ENCODE measurements around the gene FOXL1.

FOXL1 gene

DNA sequence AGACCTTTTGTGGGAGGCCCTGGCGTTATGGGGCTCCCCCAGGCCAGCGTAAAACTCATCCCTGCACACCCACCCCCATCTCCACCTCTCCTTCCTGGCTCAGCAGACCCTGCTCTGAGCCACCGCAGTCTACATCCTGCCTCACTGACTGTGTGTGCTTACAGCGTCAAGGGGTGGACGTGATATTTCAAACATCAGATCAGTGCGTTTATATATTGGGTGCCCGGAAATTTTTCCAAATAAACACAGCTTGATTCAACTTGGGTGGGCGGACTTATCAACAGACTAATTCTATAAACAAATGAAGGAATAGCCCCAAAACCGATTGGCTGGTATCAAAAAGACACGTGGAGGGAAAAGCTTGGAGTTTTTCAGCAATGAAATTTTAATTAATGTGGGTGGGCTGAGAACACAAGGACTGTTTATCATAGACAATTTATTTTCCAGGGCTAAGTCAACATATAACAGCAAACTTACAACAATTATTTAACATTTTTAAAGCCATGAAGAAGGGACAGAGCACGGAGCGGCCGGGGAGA is at the start of gene FOXL1:
Gene FOXL1, plus strand, starts transcription at position 489 of the 539 bp plus-strand sequence. CDS start 175 bp downstream, outside the sequence.
- no peak for DNase-seq

DNA sequence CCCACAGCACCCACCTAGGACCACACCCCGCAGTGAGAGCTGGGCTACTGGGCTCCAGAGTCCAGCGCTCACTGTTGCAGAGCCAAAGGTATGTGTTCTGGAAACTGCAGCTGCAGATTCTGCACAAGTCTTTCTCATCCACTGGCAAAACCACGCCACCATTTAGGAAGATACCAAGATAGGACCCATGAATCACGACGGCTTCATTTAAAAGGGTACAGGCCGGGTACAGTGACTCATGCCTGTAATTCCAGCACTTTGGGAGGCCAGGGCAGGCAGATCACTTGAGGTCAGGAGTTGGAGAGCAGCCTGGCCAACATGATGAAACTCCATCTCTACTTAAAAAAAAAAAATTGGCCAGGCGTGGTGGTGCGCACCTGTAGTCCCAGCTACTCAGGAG is 49.2 kb upstream of the FOXL1 start:
- DNase-seq: no peak

DNA sequence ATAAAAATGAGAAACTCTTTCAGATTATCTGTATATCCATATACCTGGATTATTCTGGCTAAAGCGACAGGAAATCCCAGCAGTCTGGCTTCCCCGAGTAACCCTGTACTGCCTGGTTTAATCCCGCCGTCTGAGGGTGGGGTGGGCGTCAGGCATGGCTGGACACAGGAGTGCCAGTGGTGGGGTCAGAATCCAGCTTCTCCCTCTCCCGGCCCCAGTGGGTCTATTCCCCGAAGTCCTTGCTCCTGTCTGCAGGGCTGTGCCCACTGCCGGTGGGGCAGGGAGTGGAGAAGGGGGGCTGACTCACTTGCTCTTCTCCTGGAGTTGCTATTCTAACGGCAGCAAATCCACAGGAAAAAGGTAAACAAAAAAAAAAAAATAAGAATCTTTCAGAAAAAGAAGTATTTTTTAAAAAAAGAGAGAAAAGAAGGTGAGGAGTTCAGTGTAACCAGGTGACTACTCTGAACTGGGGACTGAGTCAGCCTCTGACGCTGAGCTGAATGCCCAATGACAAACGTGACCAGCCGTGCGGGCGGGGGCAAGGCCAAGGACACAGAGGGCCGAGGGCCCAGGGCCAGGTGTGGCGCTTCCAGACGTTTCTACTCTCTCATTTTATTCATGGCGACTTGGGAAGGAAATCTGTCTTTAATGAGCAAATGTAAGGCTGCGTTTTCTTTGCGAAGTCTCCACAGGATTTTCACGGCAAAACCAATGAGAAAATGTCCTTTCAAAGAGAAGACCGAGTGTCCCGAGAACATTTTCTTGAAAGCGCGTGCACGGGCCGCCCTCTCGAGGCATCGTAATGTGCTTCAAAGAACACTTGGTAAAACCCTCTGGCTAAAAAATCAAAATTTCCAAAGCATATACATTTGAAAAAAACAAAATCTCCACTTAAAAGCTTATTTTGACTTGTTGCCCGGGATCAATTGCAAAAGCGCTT is 47.8 kb upstream of the FOXL1 start:
- no peak for DNase-seq

DNA sequence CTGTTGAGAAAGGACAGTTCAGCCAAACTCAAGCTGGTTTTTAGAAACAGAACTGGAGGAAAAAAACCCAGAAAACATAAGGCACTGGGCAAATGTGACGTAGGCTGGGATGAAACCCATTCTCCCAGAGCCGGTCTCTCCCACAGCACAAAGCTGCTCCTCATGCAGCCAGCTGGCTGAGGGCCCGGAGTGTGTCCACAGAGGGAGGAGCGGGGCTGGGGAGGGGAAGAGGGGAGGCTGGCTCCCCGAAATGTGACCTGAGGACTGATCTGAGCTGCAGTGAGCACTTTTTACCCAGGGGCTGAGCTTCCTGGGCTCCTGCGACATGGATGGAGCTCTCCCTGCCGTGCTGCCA is 47.2 kb upstream of the FOXL1 start:
- no peak for DNase-seq

DNA sequence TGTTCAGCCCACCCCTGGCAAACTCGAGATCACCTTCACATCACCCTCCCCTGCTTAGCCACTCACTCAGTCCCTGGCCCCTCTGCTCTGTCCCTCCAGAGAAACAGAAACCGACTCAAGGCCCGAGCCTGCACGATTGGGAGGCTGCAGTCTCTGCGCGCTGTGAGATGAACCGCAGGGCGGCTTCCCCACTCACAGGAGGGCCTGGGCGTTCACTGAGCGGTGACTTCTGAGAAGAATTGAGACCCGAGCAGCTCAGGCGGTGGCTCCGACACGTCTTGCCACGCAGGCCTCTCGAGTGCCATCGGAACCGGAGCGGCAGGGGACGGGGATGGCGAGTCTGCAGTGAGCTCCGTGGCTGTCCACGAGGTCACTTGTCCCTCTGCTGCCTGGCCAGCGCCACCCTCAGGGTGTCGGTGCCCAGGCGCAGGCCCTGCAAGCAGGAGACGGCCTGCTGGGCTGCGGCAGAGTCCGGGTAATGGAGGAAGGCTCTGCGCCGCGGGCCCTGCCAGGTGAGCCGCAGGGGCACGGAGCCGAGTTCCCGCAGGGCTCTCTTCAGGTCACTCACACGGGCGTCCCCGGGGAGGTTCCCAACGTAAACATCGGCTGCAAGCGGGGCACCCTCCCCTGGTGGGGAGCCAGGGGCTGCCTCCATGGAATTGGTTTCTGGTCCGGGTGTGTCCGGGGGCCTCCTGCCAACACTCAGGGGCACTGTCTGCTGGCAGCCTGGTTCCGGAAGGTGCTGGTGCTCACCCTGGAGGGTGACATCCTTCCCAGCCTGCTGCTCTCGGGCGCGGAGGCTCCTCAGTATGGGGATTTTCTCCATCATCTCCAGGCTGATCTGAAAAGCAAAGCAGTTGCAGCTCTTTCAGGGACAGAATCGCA is 46.5 kb upstream of the FOXL1 start:
- no peak for DNase-seq

DNA sequence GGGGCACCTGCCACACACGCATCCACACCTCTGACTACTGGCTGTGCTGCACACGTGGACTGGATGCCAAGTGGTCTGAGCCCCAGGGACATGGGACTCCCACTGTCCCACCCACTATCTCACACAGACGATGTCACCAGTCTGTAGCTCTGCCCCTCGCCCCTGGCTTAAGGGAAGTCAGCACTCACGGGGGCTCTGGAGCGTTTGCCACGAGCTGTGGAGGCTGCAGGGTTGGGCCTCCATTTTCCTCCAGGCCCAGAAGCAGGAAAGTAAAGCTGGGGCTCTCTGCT is 45.9 kb upstream of the FOXL1 start:
- DNase-seq: no peak

DNA sequence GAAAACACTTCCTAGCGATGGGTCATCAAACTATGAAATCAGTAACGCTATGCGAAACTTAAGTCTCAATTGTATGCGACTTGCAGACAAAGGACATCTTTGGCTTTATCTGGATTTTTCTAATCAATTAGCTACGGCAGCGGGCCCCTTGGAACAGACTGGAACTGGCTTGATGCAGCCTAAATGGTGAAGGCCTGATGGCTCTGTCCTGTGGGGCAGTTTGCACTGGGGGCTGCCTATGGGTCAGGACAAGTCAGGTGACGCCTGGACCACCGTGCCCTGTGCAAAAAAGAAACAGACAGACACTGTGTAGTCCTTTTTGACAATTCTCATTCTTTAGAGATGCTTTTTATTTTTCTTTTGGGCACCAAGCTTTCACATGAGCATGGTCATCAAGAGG is 45.3 kb upstream of the FOXL1 start:
- no peak for DNase-seq

DNA sequence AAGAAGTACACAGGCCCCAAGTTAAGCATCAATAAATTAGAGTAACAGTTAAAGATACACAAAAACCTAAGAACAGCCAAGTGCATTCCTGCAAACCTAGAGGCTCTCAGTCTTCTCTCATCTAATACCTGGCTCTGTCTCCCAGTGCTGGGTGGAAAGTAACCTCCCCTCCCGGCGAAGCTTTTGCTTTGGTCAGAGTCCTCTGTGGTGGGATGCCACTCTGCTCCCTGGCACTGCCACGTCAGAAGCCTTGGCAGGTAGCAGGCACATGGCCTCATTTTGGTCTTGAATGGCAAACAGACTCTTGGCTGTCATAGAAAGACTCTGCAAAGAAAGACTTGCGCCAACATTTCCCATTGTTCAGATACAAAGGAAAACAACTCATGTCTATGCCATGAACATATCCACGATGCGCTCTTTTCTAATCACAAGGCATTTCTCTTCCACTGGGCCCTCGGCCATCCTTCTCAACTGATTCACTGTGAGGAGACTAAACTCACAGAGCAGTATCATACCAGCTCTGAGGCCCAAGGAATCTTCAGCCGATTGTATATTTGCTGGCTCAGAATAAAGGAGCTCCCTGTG is 44.5 kb upstream of the FOXL1 start:
- DNase-seq: no peak

DNA sequence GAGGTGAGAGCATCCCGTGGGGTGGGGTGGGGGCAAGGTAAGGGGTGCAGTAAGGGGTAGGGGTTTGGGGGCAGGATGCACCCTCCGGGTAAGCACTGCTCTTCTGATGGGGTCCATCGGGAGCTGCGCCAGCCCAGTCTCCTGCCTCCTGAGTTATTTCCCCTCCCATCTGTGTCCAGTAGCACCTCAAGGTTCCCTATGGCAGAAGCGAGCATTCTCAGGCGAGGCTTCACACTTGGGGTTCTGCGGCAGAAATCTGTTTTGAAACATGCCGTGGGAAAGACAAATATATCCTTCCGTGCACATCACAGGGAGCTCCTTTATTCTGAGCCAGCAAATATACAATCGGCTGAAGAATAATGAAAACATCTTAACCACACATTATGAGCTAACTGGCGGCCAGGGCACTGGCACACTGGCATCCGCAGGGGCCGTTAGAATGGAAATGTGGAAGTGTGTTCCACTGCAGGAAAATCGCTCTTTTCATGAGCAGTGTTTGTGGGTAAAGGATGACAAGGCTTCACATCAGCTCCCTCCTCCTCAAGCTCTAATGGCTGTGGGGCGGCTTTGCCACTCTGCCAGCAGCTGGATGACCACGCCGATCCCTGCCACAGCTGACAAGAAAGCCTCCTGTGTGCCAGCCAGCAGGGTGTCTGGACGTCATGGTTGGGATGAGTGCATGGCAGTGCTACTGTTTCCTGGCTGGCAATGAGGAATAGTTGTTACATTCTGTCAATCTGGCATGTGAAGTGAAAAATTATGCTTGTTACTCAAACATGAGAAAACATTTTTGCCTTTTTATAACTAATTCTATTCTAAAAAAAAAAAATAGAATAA is 43.4 kb upstream of the FOXL1 start:
- no peak for DNase-seq

DNA sequence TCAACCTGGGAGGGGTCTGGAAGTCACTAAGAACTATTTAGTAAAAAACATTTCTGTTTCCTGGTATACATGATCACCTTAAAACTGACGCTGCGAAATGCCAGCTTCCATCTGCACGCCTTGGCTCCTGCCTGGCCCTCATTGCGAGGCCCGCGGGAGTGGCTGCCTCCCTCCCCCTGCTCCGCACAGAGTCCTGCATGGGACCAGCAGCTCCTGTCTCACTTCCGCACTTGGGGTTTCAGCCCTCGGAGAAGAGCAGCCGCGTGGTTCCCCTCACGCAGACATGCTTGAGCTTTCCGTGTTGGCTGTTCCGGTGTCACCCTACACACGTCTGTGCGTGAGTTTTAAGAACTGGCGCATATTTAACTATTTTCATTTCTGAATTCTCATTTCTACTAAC is 41.7 kb upstream of the FOXL1 start:
- DNase-seq: no peak

DNA sequence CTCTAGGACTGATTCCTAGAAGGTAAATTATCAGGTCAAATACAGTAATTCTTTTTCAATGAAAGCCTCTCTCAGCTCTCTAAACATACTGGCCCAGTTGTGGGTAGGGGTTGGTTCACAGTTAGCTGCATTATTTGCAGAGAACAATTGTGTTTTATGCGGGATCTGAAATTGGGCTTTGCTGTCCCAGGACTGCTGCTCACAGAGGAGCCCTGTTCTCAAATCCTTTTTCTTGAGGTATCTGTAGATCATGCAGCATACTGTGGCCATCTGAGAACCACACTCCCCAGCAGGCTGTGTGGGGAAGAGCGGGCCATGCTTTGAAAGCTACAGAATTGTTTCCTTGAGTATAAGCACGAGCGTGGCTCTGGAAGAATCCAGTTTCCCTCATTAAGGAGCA is 40.9 kb upstream of the FOXL1 start:
- no peak for DNase-seq

DNA sequence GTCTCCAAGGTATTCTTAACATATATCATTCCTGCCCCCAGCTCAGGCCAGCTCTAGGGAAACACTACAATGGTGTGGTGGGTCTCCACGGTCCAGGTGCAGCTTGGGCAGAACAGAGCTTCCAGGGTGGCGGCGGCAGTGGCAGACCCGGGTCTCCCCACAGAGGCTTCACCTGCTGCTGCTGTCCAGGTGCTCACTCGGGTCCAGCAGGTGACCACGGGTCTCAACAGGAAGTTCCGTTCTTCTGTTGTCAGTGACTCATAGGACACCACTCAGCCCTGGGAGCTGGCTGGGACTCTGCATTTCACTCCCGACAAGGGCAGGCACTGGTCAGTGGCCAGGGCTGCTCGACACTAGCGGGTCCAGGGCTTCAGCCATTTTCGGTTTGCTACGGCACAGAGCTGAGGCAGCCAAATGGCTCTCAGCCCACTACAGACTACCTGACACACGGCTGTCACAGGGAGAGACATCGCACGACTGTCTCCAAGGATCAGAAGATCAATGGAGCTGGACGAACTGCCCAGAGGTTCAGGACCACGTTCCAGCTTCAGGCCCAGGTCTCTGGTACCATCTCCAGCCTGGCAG is 40.1 kb upstream of the FOXL1 start:
- no peak for DNase-seq

DNA sequence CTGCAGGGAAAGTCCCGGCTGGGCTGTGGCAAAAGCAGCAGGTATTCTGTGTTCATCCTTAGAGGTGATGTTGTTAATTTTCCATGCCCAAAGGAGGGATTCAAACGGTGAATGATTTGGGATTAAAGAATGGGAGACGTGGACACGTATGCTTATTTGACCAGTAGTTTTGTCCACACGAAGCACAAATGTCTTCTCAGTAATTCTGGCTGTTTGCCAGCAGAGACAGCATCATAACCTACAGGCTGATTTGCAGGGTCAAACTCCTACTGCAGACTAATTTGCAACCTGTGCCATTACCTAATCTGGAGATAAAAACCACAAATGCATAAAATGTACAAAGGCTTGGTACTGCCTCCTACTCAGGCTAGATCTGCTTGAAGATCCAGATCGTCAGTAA is 37.5 kb upstream of the FOXL1 start:
- DNase-seq: no peak

DNA sequence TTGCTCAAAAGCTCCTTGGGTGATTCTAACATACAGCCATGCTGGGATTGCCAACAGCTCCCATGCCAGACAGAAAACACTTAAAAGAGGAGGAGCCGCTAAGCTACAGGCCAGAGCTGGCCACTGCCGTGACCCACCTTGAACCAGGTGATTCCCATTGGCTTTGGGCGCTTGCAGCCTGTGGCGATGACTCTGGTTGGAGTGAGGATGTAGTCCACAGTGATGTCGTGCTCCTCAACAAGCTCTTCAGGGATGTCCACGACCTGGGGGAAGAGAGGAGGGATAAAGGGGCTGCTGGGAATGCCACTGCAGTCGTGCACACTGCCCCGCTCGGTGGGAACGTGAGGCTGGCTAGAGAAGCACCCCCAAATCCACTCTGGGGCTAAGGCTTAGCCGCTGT is 36.8 kb upstream of the FOXL1 start:
- DNase-seq: no peak

DNA sequence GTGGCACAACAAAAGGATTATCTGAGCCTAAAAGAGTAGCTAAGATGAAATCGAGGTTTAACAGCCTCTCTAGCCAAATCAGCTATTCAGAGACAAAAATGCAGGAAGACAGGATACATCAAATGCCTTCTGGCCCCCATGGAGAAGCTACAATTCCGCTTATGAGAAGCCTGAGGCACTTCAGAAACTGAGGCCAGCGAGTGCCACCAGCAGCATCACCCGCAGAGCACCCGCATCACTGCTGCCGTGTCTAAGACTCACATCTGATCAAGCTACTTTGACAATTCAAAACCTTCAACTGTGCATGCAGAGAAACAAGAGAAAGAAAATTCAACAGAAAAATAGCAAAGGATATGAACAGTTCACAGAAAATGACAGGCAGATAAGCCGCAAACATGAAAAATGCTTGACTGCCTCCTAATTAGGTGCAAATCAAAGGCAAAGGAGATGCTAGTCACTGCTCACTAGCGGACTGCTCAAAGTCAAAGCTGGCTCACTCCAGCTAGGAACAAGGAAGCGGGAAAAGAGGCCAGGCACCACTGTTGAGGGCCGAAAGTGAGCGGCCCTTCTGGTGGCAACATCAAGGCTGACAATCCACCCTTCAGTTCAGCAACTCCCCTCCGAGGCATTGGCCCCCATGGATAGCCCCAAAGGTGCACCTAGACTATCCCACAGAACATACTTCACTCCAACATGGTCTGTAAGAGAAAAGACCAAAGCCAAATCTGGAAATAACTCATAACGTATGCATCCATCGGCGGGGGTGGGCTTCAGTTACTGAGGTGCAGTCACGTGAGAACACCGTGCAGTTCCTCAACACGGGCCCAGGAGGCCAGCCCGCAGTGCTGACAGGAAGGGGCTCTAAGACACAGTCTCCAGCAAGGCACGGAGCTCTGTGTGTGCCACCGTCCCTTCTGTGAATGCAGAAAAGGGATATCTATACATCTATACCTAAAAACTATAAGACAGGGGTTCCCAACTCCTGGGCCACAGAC is 35.3 kb upstream of the FOXL1 start:
- no peak for DNase-seq

DNA sequence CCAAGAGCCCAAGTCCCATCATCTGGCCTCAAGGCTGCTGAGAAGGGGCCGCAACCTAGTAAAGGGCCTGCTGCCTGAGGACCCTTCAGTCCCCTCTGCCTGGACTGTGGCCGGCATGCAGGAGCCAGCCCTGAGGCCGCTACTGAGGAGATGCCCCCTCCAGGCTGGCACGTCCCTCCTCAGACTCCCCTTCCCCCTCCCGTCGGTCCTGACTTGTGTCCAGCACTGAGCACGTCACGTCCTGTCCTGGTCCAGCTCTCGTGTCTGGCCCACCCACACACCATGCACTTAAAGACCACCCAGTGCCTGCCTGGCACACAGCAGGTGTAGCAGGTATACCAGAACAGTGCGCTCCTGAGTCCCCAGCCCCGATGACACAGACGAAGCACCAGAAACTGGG is 32.9 kb upstream of the FOXL1 start:
- no peak for DNase-seq

DNA sequence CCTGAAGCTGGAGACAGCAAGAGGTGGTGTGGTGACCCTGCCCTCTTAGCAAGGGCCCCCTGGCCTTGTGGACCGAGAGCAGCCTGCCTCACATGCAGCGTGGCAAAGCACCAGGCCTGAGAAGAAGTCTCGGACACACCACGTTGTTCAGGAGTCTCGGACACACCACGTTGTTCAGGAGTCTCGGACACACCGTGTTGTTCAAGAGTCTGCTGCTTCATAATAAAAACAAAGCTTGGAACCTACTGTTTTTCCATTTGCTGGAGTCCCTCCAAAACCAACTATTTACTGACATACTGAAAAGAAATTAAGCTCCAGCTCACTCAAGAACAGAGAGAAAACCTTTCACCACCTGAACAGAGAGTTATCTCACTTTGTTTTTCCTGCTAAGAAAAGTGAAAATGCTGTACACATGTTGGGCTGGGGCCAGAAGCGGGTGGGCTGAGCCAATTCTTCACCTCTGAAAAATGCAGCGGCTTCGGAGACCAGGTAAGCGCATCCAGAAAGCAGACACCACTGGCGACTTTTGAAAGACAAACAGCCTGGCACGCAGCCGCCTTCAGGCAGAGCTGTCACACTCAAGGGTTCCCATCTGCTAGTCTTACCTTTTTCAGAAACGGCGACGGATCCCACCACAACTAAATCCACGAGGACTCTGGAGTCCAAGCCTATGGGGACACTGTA is 32.3 kb upstream of the FOXL1 start:
- no peak for DNase-seq

DNA sequence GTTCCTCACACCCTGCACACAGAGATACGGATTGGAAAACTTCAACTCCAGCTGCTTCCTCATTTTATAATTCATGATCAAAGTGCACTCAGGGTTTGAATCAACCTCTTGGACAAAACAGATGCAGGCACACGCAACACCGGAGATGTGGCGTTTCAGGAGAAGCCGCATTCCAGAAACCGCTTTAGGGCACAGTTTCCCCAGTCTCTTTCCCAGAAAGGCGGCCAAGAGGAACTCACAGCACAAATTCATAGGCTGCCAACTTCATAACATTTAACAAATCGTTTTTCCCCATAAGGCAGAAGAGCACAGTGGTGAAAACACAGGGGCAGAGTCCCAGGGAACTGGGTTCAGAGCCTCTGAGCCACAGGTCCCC is 31.7 kb upstream of the FOXL1 start:
- DNase-seq: no peak

DNA sequence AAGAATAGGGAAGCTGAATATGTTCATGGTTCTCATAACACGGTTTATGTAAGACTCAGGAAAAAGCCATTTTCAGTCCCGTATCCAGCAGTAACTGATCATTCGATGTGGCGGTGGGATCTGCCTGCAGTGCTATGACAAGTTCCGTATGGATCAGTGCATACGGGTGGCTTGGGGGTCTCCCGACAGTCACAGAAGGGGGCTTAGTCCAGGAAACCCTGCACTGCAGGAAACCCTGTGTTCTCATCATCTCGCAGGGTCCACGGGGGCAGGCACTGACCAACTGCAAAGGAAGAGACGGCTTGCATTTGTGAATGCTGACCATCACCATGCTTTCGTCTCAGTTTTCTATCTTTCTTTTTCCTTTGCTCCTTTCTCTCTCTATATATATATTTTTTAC is 31.1 kb upstream of the FOXL1 start:
- no peak for DNase-seq
